SW480 (cell line): Measurements from ENCODE around the gene PRR7.

Experiments used
- DNase-seq: peaks from one replicate; pipeline ENCODE4 v3.0.0-alpha.2; 2016; ENCODE audit warnings: low spot score

The PRR7 gene

DNA sequence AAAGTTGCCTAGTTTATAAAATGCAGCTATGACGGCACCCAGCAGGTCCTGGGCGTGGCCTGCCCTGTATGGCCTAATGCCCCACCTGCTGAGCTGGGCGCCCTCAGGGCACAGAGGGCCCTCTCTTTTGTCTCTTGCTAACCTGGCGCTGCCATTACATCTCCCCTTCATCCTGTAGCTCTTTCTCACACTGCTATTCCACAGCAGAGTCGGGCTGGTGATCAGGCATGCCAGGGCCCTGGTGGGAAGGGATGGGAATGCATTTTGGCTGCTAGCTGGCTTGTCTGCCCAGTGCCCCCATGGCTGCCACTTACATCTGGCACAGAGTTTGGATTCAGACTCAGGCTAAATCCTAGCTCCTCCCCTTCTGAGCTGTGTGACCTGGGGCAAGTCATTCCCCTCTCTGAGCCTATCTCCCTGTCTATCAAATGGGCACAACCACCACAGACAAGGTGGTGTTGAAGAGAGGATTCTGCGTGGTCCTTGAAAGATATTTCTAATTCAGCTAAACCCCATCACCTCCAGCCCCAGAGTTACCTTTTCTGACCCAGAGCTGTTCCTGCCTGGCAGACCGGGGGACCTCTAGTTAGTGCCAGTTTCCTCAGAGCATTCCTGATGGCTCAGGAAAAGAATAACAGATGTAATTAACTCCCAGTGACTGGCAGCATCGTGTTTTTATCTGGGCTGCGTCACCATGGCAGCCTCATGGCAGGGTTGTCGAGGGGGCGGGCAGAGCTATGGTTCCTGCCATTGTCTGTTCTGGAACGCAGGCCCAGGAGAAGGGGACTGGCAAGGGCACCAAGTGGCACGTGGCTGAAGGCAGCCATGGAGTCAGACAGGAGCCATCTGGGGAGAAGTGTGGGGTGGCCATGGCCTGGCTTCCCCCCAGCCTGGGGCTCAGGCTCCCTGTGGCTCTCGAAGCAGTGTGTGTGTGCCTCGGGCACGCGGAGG, 6.3 kb downstream of the PRR7 start:
- DNase-seq, result no peak

DNA sequence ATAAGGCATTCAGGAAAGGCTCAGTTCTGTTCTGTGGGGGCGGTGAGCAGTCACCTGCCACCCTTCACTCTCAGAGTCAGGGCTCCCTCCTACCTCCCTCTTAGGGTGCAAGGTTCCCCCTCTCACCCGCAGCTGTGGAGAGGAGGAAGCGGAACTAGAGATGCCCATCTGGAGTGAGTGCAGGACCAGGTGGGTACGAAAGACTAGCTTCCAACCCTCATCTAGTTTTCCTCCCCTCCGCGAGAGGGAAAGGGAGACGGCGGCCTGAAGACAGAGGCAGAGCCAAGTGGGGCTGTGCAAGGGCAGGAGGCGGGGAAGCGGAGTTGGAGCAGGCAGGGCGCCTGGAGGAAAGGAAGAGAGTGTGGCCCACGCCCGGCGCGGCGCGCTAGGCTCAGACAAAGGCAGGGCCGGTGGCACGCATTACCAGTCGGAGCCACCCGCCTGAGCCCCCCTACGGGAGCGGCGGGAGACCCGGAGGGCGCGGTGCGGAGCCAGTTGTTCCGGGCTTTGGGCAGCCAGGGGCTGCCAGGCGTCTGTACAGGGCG, 7.3 kb downstream of the PRR7 start:
- no peak for DNase-seq

GRCh38 chr5:177454397-177455035, 7.9 kb downstream of the PRR7 start:
- peak; percentile 93 for DNase-seq

DNA sequence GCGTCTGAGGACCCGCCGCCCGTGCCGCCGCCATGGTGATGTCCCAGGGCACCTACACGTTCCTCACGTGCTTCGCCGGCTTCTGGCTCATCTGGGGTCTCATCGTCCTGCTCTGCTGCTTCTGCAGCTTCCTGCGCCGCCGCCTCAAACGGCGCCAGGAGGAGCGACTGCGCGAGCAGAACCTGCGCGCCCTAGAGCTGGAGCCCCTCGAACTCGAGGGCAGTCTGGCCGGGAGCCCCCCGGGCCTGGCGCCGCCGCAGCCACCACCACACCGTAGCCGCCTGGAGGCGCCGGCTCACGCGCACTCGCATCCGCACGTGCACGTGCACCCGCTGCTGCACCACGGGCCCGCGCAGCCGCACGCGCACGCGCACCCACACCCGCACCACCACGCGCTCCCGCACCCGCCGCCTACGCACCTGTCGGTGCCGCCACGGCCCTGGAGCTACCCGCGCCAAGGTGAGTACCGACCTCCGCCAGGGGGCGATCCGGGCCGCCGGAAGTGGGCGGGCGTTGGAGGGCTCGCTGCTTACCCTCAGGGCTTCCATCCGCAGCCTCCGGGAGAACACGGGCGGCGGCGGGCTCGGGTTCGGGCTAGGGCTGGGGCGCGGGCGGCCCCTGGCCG, 8.5 kb downstream of the PRR7 start:
- DNase-seq, result peak; percentile 93

- peak; percentile 90 for DNase-seq
Observed at GRCh38 chr5:177455661-177456590, 9.3 kb downstream of the PRR7 start.

DNA sequence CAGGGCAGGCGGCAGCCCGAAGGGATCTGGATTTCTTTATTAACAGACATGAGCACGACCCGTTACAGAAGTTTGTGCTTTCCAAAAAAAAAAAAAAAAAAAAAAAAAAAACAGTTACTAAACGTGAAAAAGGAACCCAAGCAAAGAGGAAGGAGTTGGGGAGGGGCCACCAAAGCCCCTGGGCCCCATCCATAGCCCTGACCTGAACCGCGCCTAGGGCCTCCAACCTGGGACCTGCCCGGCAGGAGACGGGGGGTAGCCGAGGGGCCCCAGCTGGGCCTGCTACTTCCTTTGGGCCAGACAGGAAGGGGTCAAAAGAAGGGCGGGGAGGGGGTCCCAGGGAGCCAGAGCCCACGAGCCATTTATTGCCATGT, 10.0 kb downstream of the PRR7 start:
- DNase-seq, result no peak

GRCh38 chr5:177456976-177457851, 10.6 kb downstream of the PRR7 start:
- peak; percentile 99 for DNase-seq

DNA sequence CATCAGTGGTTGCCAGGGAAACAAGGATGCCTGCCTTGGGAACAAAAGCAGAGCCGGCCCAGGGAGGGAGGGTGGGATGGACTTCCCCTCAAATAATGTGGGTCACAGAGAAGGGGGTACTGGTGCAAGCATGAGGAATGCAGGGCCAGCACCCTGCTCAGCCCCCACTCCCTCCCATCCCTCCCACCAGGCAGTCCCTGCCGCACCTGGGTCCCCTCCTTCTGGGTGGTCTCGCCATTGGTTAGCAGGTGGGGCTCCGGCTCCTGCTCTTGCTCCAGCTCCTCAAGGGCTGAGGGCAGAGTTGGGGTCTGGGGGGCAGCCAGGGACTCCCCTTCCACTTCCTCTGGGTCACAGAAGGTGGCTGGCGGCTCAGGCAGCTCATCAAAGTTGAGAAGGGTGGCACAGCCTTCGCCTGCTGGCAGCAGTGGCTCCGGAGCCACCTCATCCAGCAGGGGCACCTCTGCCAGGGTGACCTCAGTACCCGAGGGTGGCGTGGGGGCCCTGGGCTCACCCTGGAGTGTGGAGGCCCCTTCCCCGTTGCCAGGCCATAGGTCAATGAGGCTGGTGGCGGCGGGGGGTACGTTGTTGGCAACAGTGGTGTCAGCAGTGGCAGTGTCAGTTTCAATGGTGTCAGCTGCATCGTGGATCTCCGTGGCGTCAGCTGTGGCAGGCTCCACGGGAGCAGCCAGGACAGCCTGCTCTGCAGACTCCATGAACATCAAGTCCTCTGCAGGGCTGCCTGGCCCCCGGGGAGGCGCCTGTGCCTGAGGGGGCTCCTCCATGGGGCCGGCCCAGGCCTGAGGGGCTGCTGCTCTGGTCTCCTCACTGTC, 11.5 kb downstream of the PRR7 start:
- DNase-seq, result no peak

DNA sequence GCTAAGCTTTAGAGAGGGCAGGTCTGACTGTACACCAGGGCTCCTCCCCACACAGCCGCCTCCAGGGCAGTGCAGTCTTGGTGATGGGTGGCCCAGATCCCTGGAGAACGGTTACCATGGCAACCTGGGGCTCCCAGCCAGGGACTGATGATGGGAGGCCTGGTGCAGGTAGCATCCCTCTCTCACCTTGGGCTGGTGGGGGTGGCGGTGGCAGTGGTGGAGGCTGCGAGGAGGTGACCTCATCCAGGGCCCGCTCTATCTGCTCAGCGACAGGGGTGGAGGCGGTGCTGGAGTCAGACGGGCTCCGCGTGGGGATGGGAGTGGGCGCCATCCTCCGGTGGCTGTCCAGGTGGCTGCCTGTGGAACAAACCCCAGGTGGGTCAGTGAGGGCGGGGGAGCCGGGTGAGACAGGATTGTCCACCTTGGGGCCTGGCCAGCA, 12.3 kb downstream of the PRR7 start:
- no peak for DNase-seq

DNA sequence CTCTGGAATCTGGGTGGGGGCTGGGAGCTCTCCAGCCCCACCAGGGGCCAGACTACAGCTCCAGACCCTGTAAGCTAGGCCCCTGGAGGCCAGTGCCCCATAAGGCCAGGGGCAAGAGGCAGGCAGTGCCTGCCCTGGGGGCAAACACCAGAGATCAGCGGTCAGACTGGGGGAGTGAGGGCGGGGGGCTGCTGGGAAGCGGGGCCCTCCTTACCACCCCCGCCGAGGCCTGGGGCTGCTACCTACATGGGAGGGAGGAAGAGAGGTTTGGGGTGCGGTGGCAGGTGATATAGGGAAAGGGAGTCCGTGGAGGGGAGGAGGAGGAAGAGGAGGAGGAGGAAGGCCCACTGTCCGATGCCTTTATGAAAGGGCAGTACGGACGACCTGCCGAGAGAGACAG, 12.7 kb downstream of the PRR7 start:
- no peak for DNase-seq

DNA sequence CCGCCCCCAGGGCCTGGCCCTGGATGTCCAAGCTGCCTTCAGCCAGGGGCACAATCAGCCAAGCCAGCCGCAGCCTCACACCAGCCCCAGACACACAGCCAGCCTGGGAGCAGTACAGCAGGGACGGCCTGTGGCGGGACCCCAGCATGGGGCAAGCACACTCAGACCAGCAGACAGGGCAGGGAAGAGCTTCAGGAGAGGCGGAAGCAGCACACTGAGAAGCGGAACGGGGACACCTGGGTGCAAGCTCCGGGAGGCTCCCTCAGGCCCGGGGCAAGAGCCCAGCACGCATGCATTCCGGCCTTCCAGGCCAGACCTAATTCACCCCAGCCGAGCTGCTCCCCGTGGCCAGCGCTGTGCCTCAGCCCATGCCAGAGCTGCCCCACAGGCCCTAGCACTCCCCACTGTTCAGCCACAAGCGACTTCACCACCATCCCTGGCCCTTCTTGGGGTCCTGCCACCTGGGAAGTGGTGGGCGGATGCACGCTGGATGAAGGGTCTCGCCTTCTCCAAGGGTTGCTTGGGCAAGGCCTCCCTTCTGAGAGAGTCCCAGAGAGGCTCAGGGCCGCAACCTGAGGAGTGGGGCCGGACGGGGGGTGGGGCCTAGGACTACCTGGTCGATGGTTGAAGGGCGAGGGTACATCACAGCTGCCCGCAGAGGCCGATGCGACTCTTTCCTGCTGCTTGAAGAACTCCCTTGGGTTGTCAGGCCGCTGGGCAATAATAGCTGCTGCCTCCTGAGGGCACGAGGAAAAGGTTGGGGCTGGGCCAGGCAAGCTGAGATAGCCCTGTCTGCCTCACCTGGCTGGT, 13.4 kb downstream of the PRR7 start:
- DNase-seq, result no peak

DNA sequence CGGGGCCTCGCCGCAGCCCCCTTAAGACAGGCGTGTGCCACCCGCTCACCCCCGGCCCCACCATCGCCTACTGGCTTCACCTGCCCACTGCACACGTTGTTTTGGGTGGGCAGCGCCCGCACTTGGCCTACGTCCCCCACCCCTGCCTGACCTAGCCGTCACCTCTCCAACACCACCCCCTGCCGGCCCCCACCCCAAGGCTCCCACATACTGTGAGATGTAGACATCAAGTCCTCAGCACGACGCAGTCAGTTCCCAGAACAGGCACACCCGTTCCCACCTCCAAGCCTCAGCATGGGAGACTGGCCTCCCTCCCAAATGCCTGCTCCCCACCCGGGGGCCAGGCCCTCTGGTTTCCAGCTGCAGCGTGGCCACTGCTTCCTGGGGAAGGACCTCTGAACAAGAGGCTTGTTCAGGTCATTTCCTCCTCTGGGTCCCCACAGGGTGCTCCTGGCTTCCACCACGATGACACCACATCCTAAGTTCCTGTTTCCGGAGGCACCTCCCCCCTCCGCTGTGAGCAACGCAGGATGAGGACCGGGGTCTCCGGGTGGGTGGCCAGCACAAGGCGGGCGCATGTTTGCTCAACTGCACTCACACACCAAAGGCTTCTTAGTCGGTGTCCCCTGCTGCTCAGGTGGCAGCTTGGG, 15.5 kb downstream of the PRR7 start:
- DNase-seq, result no peak

- no peak for DNase-seq
Observed at GRCh38 chr5:177465044-177465443, 18.4 kb downstream of the PRR7 start.

DNA sequence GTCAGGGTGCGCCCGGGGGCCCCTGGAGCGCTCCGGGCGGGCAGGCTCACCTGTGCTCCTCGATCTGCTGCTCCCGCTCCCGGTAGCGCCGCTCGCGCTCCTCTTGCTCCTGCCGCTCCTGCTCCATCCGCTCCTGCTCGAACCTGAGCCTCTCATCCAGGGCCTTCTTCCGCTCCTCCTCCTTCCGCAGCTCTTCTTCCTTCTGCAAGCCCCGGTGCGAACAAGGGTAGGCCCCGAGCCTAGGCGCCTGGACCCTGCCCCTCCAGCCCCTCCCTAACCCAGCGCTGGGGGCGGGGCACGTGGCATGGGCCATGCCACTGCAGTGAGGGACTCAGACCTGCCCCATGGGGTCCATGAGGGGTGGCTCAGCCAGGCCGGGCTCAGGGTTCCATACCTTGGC, 20.2 kb downstream of the PRR7 start:
- no peak for DNase-seq

DNA sequence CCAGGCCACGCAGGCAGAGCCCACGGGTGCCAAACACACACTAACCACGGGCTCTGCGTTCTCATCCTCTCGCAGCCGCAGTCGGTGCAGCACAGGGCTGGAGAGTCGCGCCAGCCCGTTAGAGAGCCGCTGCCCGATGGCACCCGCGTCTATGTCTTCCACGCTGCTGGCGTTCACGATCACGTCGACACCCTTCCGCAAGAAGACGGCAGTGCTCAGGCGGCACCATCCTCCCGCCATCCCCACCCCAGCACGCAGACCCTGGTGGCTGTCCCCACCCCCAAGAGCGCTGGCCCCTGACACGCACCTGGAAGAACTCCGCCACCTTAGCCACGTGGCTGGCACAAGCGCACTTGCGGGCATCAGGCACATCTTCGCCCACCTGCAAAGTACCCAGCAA, 20.8 kb downstream of the PRR7 start:
- no peak for DNase-seq

DNA sequence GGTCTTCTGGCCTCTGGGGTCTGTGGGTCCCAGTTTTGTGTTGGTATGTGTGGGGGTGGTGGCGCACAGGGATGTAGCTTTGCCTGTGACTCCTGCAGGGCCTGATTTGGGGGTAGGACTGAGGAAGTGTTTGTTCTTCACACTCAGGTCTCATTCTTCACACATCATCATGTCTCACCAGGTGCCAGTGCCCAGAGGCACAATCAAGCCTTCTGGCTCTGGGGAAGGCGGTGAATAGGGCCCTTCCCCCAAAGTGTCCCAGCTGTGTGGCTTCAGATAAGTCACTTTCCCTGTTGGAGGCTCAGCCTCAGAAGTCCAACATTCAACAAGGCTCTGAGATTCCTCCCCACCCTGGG, 21.7 kb downstream of the PRR7 start:
- DNase-seq, result no peak

GRCh38 chr5:177468685-177469628, 22.3 kb downstream of the PRR7 start:
- no peak for DNase-seq
